ENCODE measurements around the gene SPDYC. TPM values are rescaled to one million over a fixed set of nuclear protein-coding genes. Genes with fewer than 3 reads are reported as not detected.

SPDYC gene
- total RNA-seq, 1 experiment from 2014 or later = 1.2 TPM

GRCh38 chr11:65152122-65152521 is 17.9 kb upstream of the SPDYC start:
- BruUV-seq (replicated peaks) = no TSS peak
- ATAC-seq = no peak
- intact Hi-C loops (cut with micrococcal nuclease) = no loop called here
- ChIA-PET CTCF (interaction anchor here (0.7 kb wide), 1 partner anchor 40 kb away, joined by 3 read pairs; the partner anchor contains the start of gene TM7SF2), RAD21 (ENCODE audit: low non-redundant PET in 1 of 2, low total read pairs in 2 of 2, uncharacterized antibody in 2 of 2, unreplicated experiment in 2 of 2) (no interaction called here), POLR2A (no interaction called here)
- no peaks in the 10 kb centered on the region for H4K20me1 ChIP-seq (ENCODE audit: insufficient read depth)
- H3K9me2 ChIP-seq (ENCODE audit: insufficient read depth) = no peaks in the 10 kb centered on the region
- no peak overlapping the region for H3K4me2 ChIP-seq (ENCODE audit: low read length)
- no peaks in the 10 kb centered on the region for H3K27me3 ChIP-seq (ENCODE audit: insufficient read depth, low read length)
- DNase-seq (ENCODE audit: low read depth, low spot score) = no peak
- H3K79me2 ChIP-seq (ENCODE audit: insufficient read depth, low read length) = no peaks in the 10 kb centered on the region
- H3K9me3 ChIP-seq (ENCODE audit: control insufficient read depth in 1 of 2, insufficient read depth in 1 of 2, low read depth in 1 of 2, low read length in 2 of 2) = peaks cover 0 to 4% of the 10 kb centered on the region in 2 experiments; a peak in 1 of 4 replicates
- no peak overlapping the region for H3K4me3 ChIP-seq (replicated peaks in 1 of 2; ENCODE audit: low read depth in 1 of 2, low read length in 2 of 2)
- H3K27ac ChIP-seq (ENCODE audit: low read depth, low read length) = no peak overlapping the region
- peaks cover 15 to 29% of the 10 kb centered on the region in 2 experiments for H3K4me1 ChIP-seq (ENCODE audit: control insufficient read depth in 1 of 2, insufficient read depth in 2 of 2, low read length in 2 of 2)
- H2AFZ ChIP-seq (ENCODE audit: low read depth, low read length, poor library complexity, severe bottlenecking) = no peak overlapping the region
- H3K9ac ChIP-seq (ENCODE audit: low read length) = no peak overlapping the region
- TF ChIP-seq JUND (IDR thresholded peaks at IDR 0.05) (no peak), MAX (IDR thresholded peaks at IDR 0.05) (no peak), CEBPB (IDR thresholded peaks at IDR 0.05; ENCODE audit: low read depth) (no peak), REST (IDR thresholded peaks at IDR 0.05; ENCODE audit: low read depth) (no peak), CBX3 (IDR thresholded peaks at IDR 0.05; ENCODE audit: low read depth) (no peak), CTCF (IDR thresholded peaks at IDR 0.05 in 2 of 3, conservative IDR thresholded peaks at IDR 0.05 in 1 of 3; ENCODE audit: borderline replicate concordance in 1 of 3, insufficient read depth in 1 of 3, low read depth in 2 of 3, low read length in 2 of 3) (no peak), ZFX (IDR thresholded peaks at IDR 0.05) (no peak), YY1 (IDR thresholded peaks at IDR 0.05; ENCODE audit: extremely low read depth, insufficient replicate concordance, low read depth, low read length) (no peak), EGR1 (IDR thresholded peaks at IDR 0.05; ENCODE audit: low read depth) (no peak), ATF3 (IDR thresholded peaks at IDR 0.05) (no peak), ELF1 (IDR thresholded peaks at IDR 0.05; ENCODE audit: borderline replicate concordance, low read depth) (no peak), FOSL1 (IDR thresholded peaks at IDR 0.05; ENCODE audit: low read depth) (no peak), SRF (IDR thresholded peaks at IDR 0.05; ENCODE audit: low read depth) (no peak)
- H3K36me3 ChIP-seq (ENCODE audit: control insufficient read depth in 1 of 2, insufficient read depth in 2 of 2, low read length in 2 of 2) = no peaks in the 10 kb centered on the region

Data from HCT116 (cell line).